K562 (cell line): ENCODE measurements around the gene SEC61G. TPM values are rescaled to one million over a fixed set of nuclear protein-coding genes. Genes with fewer than 3 reads are reported as not detected.

Experiments used
- CTCF ChIP-seq, 3 experiments: IDR thresholded peaks in 2 of 3; conservative IDR thresholded peaks in 1 of 3; 2 replicates each; pipeline ENCODE4 v1.5.1; 2011 to 2012; ENCODE audit warnings: low read length in 3 of 3, mild to moderate bottlenecking in 3 of 3, control low read depth in 2 of 3, improper control_type of control experiment in 1 of 3, inconsistent platforms in 1 of 3, low read depth in 1 of 3, mixed read lengths in 1 of 3, moderate library complexity in 1 of 3; ENCODE audit not compliant: insufficient read depth in 2 of 3
- E2F8 ChIP-seq: fragments of 450-650 bp; IDR thresholded peaks from 2 replicates; pipeline ENCODE4 v1.7.1; 2018; ENCODE audit warnings: mild to moderate bottlenecking, low read depth; ENCODE audit not compliant: partially characterized antibody
- E4F1 ChIP-seq: fragments of 250-450 bp; sonication (Bioruptor Pico); IDR thresholded peaks from 2 replicates; pipeline ENCODE4 v1.5.0; 2021; ENCODE audit warnings: mild to moderate bottlenecking, borderline replicate concordance
- HDAC6 ChIP-seq: IDR thresholded peaks from 2 replicates; pipeline ENCODE4 v1.6.1; 2012; ENCODE audit warnings: low read depth, mild to moderate bottlenecking, control low read depth, inconsistent platforms, low read length, moderate library complexity
- KDM1A ChIP-seq, 2 experiments: fragments of 450-650 bp; IDR thresholded peaks; 2 replicates each; pipeline ENCODE4 v1.6.1; 2016; ENCODE audit warnings: mild to moderate bottlenecking in 2 of 2
- NR3C1 ChIP-seq: sonication (generic); formaldehyde crosslinking; IDR thresholded peaks from 2 replicates; pipeline ENCODE4 v1.8.1; 2022; ENCODE audit warnings: missing genetic modification reagents
- ZNF395 ChIP-seq: fragments of 200-800 bp; sonication (Bioruptor generic); IDR thresholded peaks from 2 replicates; pipeline ENCODE4 v1.6.1; 2017; ENCODE audit warnings: missing genetic modification characterization, missing compliant biosample characterization
- ZNF431 ChIP-seq: sonication (generic); formaldehyde crosslinking; IDR thresholded peaks from 2 replicates; pipeline ENCODE4 v1.8.0; 2022; ENCODE audit warnings: mild to moderate bottlenecking, missing genetic modification reagents
- polyA plus RNA-seq, 8 experiments: library from polyadenylated mRNA; depleted of rRNA in 4 of 8; stranded (reverse) in 5 of 8; unstranded in 3 of 8; fragments of >200 nt; fragmentation: Nextera tagmentation in 2 of 8; fragmentation: Illumina TruSeq in 1 of 8; extraction: Ambion mirVana in 2 of 8; extraction: Trizol in 1 of 8; gene quantifications; 2 replicates each; pipeline versions ENCODE4 v1.2.1 to v1.2.3, GENCODE V29; 2011 to 2014; ENCODE audit warnings: inconsistent platforms in 1 of 8, missing spikeins in 1 of 8
- total RNA-seq, 7 experiments: library from RNA; depleted of rRNA in 6 of 7; stranded (reverse); fragments of >200 nt in 6 of 7; fragmentation: Illumina TruSeq in 2 of 7; extraction: Trizol in 2 of 7; gene quantifications; 2 replicates each; pipeline versions ENCODE4 v1.2.1 to v1.2.3, GENCODE V29; 2011 to 2021; ENCODE audit warnings: low replicate concordance in 1 of 7
- TF ChIP-seq, protein P1 (sequence below), 2 experiments: fragments of 450-650 bp; formaldehyde crosslinking in 1 of 2; IDR thresholded peaks; 2 replicates each; pipeline versions ENCODE4 v1.4.0 to v1.6.1; 2014 to 2020; ENCODE audit warnings: mild to moderate bottlenecking in 2 of 2, borderline replicate concordance in 1 of 2, low read depth in 1 of 2

The SEC61G gene
- total and polyA plus RNA-seq, 9 of the 15 experiments (the other 6 are each of a cell fraction or from before 2014, with no cell fraction given), result 138 to 565 (median 223) TPM

DNA sequence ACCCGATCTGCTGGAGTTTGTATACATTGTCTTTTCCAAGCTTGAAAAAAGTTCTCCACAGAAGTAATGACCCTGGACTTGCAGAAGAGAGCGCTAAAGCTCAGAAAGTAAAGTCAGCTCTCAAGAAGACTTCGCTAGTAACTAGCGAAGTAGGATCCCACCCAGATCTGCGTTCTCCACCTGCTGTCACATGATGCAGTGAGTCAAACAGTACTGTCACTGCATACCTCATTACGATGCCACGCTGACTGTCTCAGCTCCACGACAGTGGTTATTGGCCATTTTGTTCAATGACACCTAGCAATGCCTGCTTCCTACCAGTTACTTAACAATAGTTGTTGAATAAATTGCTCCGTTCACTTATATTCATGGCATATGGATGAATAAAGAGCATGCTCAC, 29.7 kb upstream of the SEC61G start (continued):
- TF ChIP-seq, protein P1, sequence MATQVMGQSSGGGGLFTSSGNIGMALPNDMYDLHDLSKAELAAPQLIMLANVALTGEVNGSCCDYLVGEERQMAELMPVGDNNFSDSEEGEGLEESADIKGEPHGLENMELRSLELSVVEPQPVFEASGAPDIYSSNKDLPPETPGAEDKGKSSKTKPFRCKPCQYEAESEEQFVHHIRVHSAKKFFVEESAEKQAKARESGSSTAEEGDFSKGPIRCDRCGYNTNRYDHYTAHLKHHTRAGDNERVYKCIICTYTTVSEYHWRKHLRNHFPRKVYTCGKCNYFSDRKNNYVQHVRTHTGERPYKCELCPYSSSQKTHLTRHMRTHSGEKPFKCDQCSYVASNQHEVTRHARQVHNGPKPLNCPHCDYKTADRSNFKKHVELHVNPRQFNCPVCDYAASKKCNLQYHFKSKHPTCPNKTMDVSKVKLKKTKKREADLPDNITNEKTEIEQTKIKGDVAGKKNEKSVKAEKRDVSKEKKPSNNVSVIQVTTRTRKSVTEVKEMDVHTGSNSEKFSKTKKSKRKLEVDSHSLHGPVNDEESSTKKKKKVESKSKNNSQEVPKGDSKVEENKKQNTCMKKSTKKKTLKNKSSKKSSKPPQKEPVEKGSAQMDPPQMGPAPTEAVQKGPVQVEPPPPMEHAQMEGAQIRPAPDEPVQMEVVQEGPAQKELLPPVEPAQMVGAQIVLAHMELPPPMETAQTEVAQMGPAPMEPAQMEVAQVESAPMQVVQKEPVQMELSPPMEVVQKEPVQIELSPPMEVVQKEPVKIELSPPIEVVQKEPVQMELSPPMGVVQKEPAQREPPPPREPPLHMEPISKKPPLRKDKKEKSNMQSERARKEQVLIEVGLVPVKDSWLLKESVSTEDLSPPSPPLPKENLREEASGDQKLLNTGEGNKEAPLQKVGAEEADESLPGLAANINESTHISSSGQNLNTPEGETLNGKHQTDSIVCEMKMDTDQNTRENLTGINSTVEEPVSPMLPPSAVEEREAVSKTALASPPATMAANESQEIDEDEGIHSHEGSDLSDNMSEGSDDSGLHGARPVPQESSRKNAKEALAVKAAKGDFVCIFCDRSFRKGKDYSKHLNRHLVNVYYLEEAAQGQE (IDR thresholded peaks at IDR 0.05; ENCODE audit: borderline replicate concordance), result peak; percentile 55; the same call in 1 of the 2 replicates
- TF ChIP-seq, protein P1 (CRISPR knock-in tag; IDR thresholded peaks at IDR 0.05; ENCODE audit: low read depth), result no peak
- TF ChIP-seq ZNF431 (CRISPR knock-in tag) (no peak), KDM1A (IDR thresholded peaks at IDR 0.05) (no peak), E4F1 (CRISPR knock-in tag) (no peak), ZNF395 (CRISPR knock-in tag) (no peak), HDAC6 (no peak), E2F8 (no peak), CTCF (IDR thresholded peaks at IDR 0.05 in 2 of 3, conservative IDR thresholded peaks at IDR 0.05 in 1 of 3; ENCODE audit: insufficient read depth in 2 of 3, low read depth in 1 of 3, low read length in 3 of 3) (peak; percentile 49 to 61 (median 57)), NR3C1 (no peak)
